Spinal cord (tissue), 10 donors: ENCODE data around the gene DYNC1LI1. TPM values are rescaled to one million over a fixed set of nuclear protein-coding genes. Genes with fewer than 3 reads are reported as not detected.

Source experiments
- DNase-seq, 6 donors: peaks; one replicate each; pipeline versions ENCODE4 v3.0.0 to v3.0.0-alpha.2; 2013 to 2015; ENCODE audit warnings: low spot score in 6 of 6, low read depth in 4 of 6
- H3K27ac ChIP-seq: one replicate; pipeline ENCODE4 v1.5.1; 2013; ENCODE audit warnings: low read depth, low read length, control low read depth
- H3K27me3 ChIP-seq: one replicate; pipeline ENCODE4 v1.6.1; 2013; ENCODE audit warnings: low read length; ENCODE audit not compliant: control insufficient read depth, insufficient read depth
- H3K36me3 ChIP-seq: one replicate; pipeline ENCODE4 v1.6.1; 2013; ENCODE audit warnings: low read length; ENCODE audit not compliant: control insufficient read depth, insufficient read depth
- H3K4me1 ChIP-seq: one replicate; pipeline ENCODE4 v1.6.1; 2013; ENCODE audit warnings: low read length; ENCODE audit not compliant: control insufficient read depth, insufficient read depth
- H3K4me3 ChIP-seq: one replicate; pipeline ENCODE4 v1.5.1; 2013; ENCODE audit warnings: low read depth, low read length, control low read depth
- H3K9me3 ChIP-seq: one replicate; pipeline ENCODE4 v1.6.1; 2013; ENCODE audit warnings: low read length; ENCODE audit not compliant: control insufficient read depth, insufficient read depth
- WGBS: methylation state at CpG from one replicate; pipeline ENCODE4 v1.1.5; 2013; ENCODE audit warnings: missing lambda C conversion rate; ENCODE audit not compliant: insufficient coverage; 5-methylcytosine and 5-hydroxymethylcytosine counted together
- polyA plus RNA-seq, 2 donors: library from polyadenylated mRNA; unstranded; fragments of 120-200 nt; gene quantifications; one replicate each; pipeline ENCODE4 v1.2.1, GENCODE V29; 2013; ENCODE audit not compliant: insufficient read length in 2 of 2
- small RNA-seq: library from RNA; depleted of rRNA; stranded (forward); fragments of <200 nt; gene quantifications from one replicate; pipeline ENCODE3, GENCODE V24; 2014; ENCODE audit warnings: low replicate concordance
- total RNA-seq, 2 donors: library from RNA; depleted of rRNA in 1 of 2; stranded (reverse); fragments of 120-200 nt in 1 of 2; fragments of >200 nt in 1 of 2; gene quantifications; one replicate each; pipeline versions ENCODE4 v1.2.3 to v1.2.4, GENCODE V29; 2013 to 2014
- donor health status: healthy.

DYNC1LI1 gene
- total and polyA plus RNA-seq, 4 donors = 40.7 to 78.1 (median 62.0) TPM

DNA sequence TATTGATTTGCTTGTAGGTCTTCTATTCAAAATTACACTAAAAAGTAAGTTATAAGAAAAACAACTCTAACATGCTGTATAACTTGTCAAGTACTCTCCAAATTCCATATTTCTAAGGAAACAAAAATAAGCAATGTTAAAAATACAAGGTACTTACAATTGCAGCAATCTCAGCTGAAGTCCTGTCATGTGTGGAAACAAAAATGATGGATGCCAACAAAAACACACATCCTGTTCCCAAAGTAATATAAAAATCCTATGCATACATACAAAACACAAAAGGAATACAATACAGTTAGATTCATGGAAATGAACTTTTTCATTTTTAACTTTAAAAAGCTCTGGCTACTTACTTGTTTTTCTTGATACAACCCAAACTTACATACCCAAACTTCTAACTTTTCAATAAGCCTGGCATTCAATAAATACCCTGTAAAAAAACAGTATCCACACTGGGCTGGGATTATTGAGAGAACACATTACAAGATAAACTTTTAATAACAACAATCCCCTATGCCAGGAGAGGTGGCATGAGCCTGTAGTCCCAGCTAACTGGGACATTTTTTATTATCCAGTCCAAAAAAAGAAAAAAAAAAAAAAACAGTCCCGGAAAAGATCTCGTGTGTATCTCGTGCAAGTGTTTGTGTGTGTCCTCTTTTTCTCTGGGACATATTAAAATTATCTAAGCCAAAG lies 82.7 kb downstream of the DYNC1LI1 start:
- H3K27me3 ChIP-seq = no peaks in the 10 kb centered on the region
- no peaks in the 10 kb centered on the region for H3K4me1 ChIP-seq
- H3K9me3 ChIP-seq = no peaks in the 10 kb centered on the region
- DNase-seq = no peak
- no peak overlapping the region for H3K4me3 ChIP-seq
- WGBS = no CpG with 5 or more reads among the region's 3 CpGs
- no peak overlapping the region for H3K27ac ChIP-seq
- peaks cover 2% of the 10 kb centered on the region for H3K36me3 ChIP-seq

DNA sequence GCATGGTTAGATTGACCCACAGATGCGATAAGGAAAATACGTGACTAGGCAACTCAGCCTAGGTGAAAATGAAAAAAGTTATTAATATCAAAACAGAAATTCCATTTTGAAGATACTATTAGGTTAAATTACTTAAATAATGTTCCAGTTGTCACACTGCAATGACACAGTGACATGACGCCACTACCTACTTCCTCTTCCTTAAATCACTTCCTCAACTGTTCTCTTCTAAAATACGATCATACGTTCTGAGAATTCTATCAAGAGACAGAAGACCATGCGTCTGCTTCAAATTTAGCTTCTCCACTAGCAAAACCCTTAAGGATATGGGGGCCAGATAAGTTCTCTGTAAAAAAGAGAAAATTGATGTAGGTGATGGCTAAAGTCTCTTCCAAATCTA lies 86.2 kb downstream of the DYNC1LI1 start:
- no peak overlapping the region for H3K27ac ChIP-seq
- DNase-seq = no peak
- no peak overlapping the region for H3K4me3 ChIP-seq
- no CpG with 5 or more reads among the region's 6 CpGs for WGBS
- no peaks in the 10 kb centered on the region for H3K9me3 ChIP-seq
- peaks cover 2% of the 10 kb centered on the region for H3K36me3 ChIP-seq
- no peaks in the 10 kb centered on the region for H3K27me3 ChIP-seq
- H3K4me1 ChIP-seq = no peaks in the 10 kb centered on the region

DNA sequence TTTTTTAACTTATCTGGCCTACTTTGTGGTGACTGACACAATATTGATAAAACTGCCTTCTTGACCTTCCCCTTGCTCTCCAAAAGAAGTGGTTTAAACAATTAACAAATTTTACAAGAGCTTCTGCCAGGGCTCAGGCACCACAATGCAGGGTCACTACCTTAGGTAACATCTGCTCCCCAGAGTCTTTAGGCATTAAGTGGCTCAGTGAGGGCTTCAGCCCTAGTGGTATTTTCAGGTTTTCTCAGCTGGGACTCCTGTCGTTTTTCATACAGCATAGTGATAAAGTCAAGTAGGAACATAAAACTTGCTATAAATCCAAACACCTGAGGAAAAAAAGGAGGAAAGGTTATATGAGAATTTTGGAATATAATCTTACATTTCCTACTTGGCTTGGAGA lies 86.9 kb downstream of the DYNC1LI1 start:
- no peaks in the 10 kb centered on the region for H3K9me3 ChIP-seq
- no peak overlapping the region for H3K4me3 ChIP-seq
- H3K27me3 ChIP-seq = no peaks in the 10 kb centered on the region
- no peak for DNase-seq
- no peaks in the 10 kb centered on the region for H3K4me1 ChIP-seq
- peaks cover 2% of the 10 kb centered on the region for H3K36me3 ChIP-seq
- WGBS = no CpG with 5 or more reads among the region's 1 CpG
- H3K27ac ChIP-seq = no peak overlapping the region

DNA sequence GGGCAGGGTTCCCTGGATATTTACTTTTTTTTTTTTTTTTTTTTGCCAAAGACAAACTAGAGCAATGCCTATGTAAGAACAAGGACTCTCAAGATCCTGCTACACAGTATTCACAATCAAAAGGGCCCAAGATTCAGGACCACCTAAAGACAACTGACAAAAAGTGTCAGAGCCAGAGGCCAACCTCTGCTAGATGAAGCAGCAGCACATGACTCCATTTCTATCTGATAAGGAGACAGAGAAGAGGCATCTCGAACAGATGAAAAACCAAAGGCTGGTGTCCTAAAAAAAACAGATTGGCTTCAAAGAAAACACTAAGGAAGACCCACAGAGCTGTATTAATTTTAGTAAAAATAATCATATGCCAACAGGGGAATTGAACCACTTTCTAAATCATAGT lies 88.0 kb downstream of the DYNC1LI1 start:
- H3K36me3 ChIP-seq = peaks cover 2% of the 10 kb centered on the region
- WGBS = no CpG with 5 or more reads among the region's 1 CpG
- H3K27me3 ChIP-seq = no peaks in the 10 kb centered on the region
- DNase-seq = no peak
- H3K4me3 ChIP-seq = no peak overlapping the region
- no peaks in the 10 kb centered on the region for H3K4me1 ChIP-seq
- H3K9me3 ChIP-seq = no peaks in the 10 kb centered on the region
- no peak overlapping the region for H3K27ac ChIP-seq

DNA sequence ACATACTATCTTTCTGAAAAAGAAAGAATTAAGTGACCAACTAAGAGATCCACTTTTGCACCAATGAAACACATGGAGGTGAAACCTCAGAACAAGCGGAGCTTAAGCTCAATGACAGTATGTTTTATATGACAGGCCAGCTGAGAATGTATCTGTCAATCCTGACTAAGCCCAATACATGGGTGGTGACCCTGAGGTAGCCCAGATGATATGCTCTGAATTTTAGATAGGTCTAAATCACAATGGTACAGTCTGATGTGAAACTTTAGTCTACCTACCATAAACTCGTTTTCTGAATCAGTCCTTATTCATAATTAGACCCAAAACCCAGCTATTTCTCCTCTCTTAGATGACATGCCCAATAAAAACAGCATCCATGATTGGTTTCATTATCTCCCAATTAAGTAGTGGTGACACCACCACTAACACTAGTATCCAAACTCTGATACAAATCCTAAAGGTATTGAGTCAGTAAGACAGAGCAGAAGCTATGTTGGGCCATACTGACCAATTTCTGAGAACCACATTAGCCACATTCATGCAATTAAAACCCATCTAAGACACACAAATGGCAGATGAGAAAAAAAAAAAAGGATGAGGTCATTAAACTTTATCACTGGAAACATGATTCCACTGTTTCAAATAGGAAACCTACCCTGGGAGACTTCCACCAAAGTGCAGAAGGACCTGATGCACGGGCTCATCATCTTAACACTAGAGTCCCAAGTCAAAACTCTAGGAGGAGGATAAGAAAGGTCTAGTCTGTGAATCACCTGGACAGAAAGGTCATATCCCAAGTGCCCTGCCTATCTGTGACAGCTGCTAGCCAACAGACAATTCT lies 88.6 kb downstream of the DYNC1LI1 start:
- no peak overlapping the region for H3K27ac ChIP-seq
- H3K9me3 ChIP-seq = no peaks in the 10 kb centered on the region
- H3K36me3 ChIP-seq = no peaks in the 10 kb centered on the region
- H3K4me1 ChIP-seq = no peaks in the 10 kb centered on the region
- 100% methylated on average over 2 of the region's 3 CpGs for WGBS
- no peak for DNase-seq
- H3K27me3 ChIP-seq = no peaks in the 10 kb centered on the region
- no peak overlapping the region for H3K4me3 ChIP-seq

DNA sequence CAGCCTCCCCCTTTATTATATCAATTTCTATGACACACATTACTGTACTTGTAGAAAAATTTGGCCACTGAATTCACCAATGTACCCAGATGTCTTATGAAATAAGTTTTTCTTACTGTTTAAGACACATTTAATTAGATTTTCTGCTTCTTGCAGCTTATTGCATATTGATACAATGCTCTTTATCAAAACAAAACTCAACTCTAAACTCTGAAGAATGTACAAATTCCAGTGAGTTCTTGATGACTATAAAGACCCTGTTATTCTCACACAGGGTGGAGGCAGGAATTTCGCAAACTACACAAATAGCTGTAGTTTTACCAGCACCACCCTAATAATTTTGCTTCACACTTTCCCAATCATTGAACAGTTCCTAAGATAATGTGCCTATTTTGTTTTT lies 90.1 kb downstream of the DYNC1LI1 start:
- Histone ChIP-seq H3K4me3 (no peak overlapping the region), H3K27me3 (no peaks in the 10 kb centered on the region), H3K4me1 (no peaks in the 10 kb centered on the region), H3K27ac (peak overlapping the region; percentile 57), H3K36me3 (no peaks in the 10 kb centered on the region), H3K9me3 (no peaks in the 10 kb centered on the region)
- no CpG with 5 or more reads among the region's 1 CpG for WGBS
- no peak for DNase-seq

Small RNA genes lying within 50 kb of the gene (small RNA-seq; reads per million reads assigned to genes)
- gene MIR548AY = 0.22 reads per million, percentile 11 among the genes with 10 or more reads in this experiment

Other genes with a start within 250 kb of the DYNC1LI1 start
- 1 to 10 TPM; 4.4 to 7.1 TPM for gene CMTM7, start 179.0 kb downstream of the DYNC1LI1 start, total RNA-seq
- gene CMTM7, start 179.0 kb downstream of the DYNC1LI1 start, polyA plus RNA-seq = 10 to 100 TPM; 16.2 to 20.6 TPM
- gene CMTM6, start 68.0 kb downstream of the DYNC1LI1 start, total RNA-seq = 10 to 100 TPM; 60.2 to 76.2 TPM
- 10 to 100 TPM; 29.7 to 36.2 TPM for gene CMTM6, start 68.0 kb downstream of the DYNC1LI1 start, polyA plus RNA-seq
- gene CNOT10, start 114.3 kb upstream of the DYNC1LI1 start, total RNA-seq = 10 to 100 TPM; 32.5 to 36.2 TPM
- gene CNOT10, start 114.3 kb upstream of the DYNC1LI1 start, polyA plus RNA-seq = 10 to 100 TPM; 26.9 to 35.0 TPM
- 1 to 10 TPM; 1.7 to 1.8 TPM for gene TRIM71, start 247.1 kb upstream of the DYNC1LI1 start, total RNA-seq
- gene TRIM71, start 247.1 kb upstream of the DYNC1LI1 start, polyA plus RNA-seq = 1 to 10 TPM; 1.6 to 1.7 TPM